ENCODE data around the gene TMEM131. TPM values are rescaled to one million over a fixed set of nuclear protein-coding genes. Genes with fewer than 3 reads are reported as not detected.

Gene TMEM131
- total RNA-seq, 1 experiment from 2014 or later: 28.9 TPM

DNA sequence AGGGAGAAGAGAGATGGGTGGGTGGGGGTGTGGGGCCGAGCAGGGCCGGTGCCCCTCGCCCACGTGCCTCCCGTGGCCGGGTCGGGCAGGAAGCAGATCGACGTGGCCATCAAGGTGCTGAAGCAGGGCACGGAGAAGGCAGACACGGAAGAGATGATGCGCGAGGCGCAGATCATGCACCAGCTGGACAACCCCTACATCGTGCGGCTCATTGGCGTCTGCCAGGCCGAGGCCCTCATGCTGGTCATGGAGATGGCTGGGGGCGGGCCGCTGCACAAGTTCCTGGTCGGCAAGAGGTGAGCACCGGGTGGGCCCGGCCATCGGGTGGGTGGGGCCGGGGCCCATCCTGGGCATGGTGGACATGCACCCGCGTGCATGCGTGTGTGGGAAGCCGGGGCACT, 260.6 kb downstream of the TMEM131 start:
- ChIA-PET CTCF (no interaction called here), POLR2A (ENCODE audit: low non-redundant PET) (no interaction called here)
- Histone ChIP-seq H3K36me3 (ENCODE audit: insufficient read depth, low read length, poor library complexity, severe bottlenecking) (no peaks in the 10 kb centered on the region), H3K27me3 (replicated peaks; ENCODE audit: insufficient read depth, low read depth, low read length, poor library complexity) (no peaks in the 10 kb centered on the region), H3K4me3 (ENCODE audit: low read depth, low read length, poor library complexity, severe bottlenecking) (no peak overlapping the region), H3K27ac (ENCODE audit: low read depth, low read length, poor library complexity, severe bottlenecking) (no peak overlapping the region), H3K4me1 (ENCODE audit: insufficient read depth, low read length, poor library complexity, severe bottlenecking) (no peaks in the 10 kb centered on the region), H3K9me3 (ENCODE audit: low read depth, low read length, poor library complexity, severe bottlenecking) (no peaks in the 10 kb centered on the region)
- intact Hi-C loops (cut with micrococcal nuclease; ENCODE audit: unreplicated experiment): no loop called here
- TF ChIP-seq EZH2 (IDR thresholded peaks at IDR 0.05; ENCODE audit: borderline replicate concordance, low read depth, low read length, poor library complexity, severe bottlenecking): no peak
- TF ChIP-seq, protein P1, sequence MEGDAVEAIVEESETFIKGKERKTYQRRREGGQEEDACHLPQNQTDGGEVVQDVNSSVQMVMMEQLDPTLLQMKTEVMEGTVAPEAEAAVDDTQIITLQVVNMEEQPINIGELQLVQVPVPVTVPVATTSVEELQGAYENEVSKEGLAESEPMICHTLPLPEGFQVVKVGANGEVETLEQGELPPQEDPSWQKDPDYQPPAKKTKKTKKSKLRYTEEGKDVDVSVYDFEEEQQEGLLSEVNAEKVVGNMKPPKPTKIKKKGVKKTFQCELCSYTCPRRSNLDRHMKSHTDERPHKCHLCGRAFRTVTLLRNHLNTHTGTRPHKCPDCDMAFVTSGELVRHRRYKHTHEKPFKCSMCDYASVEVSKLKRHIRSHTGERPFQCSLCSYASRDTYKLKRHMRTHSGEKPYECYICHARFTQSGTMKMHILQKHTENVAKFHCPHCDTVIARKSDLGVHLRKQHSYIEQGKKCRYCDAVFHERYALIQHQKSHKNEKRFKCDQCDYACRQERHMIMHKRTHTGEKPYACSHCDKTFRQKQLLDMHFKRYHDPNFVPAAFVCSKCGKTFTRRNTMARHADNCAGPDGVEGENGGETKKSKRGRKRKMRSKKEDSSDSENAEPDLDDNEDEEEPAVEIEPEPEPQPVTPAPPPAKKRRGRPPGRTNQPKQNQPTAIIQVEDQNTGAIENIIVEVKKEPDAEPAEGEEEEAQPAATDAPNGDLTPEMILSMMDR (conservative IDR thresholded peaks at IDR 0.05; ENCODE audit: low read depth, low read length): no peak
- no TSS peak for BruUV-seq (replicated peaks)
- DNase-seq (ENCODE audit: low spot score): no peak

- POLR2A ChIA-PET (ENCODE audit: low non-redundant PET): no interaction called here
- Histone ChIP-seq H3K9me3 (ENCODE audit: low read depth, low read length, poor library complexity, severe bottlenecking) (no peaks in the 10 kb centered on the region), H3K27me3 (replicated peaks; ENCODE audit: insufficient read depth, low read depth, low read length, poor library complexity) (no peaks in the 10 kb centered on the region), H3K27ac (ENCODE audit: low read depth, low read length, poor library complexity, severe bottlenecking) (no peak overlapping the region), H3K4me1 (ENCODE audit: insufficient read depth, low read length, poor library complexity, severe bottlenecking) (no peaks in the 10 kb centered on the region), H3K4me3 (ENCODE audit: low read depth, low read length, poor library complexity, severe bottlenecking) (no peak overlapping the region), H3K36me3 (ENCODE audit: insufficient read depth, low read length, poor library complexity, severe bottlenecking) (no peaks in the 10 kb centered on the region)
- intact Hi-C loops (cut with micrococcal nuclease; ENCODE audit: unreplicated experiment): no loop called here
- no peak for DNase-seq (ENCODE audit: low spot score)
- TF ChIP-seq, protein P1 (conservative IDR thresholded peaks at IDR 0.05; ENCODE audit: low read depth, low read length): no peak
- no peak for TF ChIP-seq EZH2 (IDR thresholded peaks at IDR 0.05; ENCODE audit: borderline replicate concordance, low read depth, low read length, poor library complexity, severe bottlenecking)
- CTCF ChIA-PET: no interaction called here
- no TSS peak for BruUV-seq (replicated peaks)
These were observed 261.4 kb downstream of the TMEM131 start for GRCh38 chr2:97734061-97735051.

DNA sequence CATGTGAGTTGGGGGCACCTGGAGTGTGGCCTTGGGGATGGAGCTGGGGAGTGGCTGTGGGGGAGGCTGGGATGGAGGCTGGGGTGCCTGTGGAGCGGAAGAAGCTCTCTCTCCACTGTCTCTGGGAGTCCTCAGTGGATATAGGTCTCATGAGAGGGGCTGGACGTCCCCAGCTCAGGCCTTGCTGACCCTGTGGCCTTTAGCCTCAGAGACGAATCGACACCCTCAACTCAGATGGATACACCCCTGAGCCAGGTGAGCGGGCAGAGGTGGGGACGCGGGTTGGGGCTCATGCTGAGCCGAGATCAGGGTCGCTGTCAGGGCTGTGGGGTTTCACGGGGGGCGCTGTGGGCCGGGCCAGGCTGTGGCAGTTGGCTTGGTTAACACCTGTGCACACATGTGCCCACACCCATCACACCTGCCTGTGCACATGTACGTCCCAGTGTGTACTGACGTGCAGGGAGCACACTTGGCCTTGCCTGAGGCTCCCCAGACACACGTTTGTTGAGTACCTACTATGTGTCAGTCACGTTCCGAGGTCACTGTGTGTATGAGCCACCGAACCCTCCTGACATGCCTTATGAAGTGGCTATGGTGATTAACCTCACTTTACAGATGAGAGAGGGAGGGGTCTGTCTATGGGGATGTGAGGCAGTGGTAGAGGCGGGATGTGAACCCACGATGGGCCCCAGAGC, 262.3 kb downstream of the TMEM131 start:
- ChIA-PET CTCF (no interaction called here), POLR2A (ENCODE audit: low non-redundant PET) (no interaction called here)
- no peak for TF ChIP-seq EZH2 (IDR thresholded peaks at IDR 0.05; ENCODE audit: borderline replicate concordance, low read depth, low read length, poor library complexity, severe bottlenecking)
- TF ChIP-seq, protein P1 (conservative IDR thresholded peaks at IDR 0.05; ENCODE audit: low read depth, low read length): no peak
- H3K27ac ChIP-seq (ENCODE audit: low read depth, low read length, poor library complexity, severe bottlenecking): no peak overlapping the region
- H3K36me3 ChIP-seq (ENCODE audit: insufficient read depth, low read length, poor library complexity, severe bottlenecking): no peaks in the 10 kb centered on the region
- H3K4me1 ChIP-seq (ENCODE audit: insufficient read depth, low read length, poor library complexity, severe bottlenecking): no peaks in the 10 kb centered on the region
- no peak overlapping the region for H3K4me3 ChIP-seq (ENCODE audit: low read depth, low read length, poor library complexity, severe bottlenecking)
- no peak for DNase-seq (ENCODE audit: low spot score)
- H3K9me3 ChIP-seq (ENCODE audit: low read depth, low read length, poor library complexity, severe bottlenecking): no peaks in the 10 kb centered on the region
- intact Hi-C loops (cut with micrococcal nuclease; ENCODE audit: unreplicated experiment): no loop called here
- H3K27me3 ChIP-seq (replicated peaks; ENCODE audit: insufficient read depth, low read depth, low read length, poor library complexity): no peaks in the 10 kb centered on the region
- BruUV-seq (replicated peaks): no TSS peak
